ENCODE results near the gene BRS3.
"Not testable (repeated sequence)": the region's sequence is repeated elsewhere in the genome, so short reads cannot be mapped to it uniquely, and the experiment has no call there.

BRS3 gene

GRCh38 chrX:136487647-136488046 is at the start of gene BRS3:
Gene BRS3, plus strand, starts transcription at chrX:136487947. Its CDS starts 168 bp downstream, at chrX:136488115.
- DNase-seq, result no peak

DNA sequence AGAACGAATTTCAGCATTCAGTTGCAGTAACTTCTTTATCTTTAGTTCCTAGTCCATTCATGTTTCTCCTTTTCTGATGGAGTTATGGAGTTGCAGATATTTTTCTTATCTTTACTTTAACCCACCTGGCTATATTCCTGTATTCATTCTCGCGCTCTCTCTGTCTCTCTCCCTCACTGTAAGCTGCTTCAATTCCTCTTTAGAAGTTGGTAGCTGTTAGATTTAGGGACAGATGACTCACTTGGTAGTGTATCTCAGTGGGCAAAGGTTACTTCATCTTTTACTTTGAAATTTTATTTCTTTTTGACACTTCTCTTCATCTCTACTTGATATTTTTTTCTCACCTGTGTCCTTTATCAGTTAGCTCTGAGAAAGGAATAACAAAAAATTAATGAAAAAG is 49.6 kb upstream of the BRS3 start:
- no peak for DNase-seq

DNA sequence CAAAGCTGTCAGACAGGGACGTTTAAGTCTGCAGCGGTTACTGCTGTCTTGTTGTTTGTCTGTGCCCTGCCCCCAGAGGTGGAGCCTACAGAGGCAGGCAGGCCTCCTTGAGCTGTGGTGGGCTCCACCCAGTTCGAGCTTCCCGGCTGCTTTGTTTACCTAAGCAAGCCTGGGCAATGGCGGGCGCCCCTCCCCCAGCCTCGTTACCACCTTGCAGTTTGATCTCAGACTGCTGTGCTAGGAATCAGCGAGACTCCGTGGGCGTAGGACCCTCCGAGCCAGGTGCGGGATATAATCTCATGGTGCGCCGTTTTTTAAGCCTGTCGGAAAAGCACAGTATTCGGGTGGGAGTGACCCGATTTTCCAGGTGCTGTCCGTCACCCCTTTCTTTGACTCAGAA is 42.1 kb upstream of the BRS3 start:
- not testable (repeated sequence) for DNase-seq

- DNase-seq, result no peak
Observed at GRCh38 chrX:136446208-136446607, 41.5 kb upstream of the BRS3 start.

- no peak for DNase-seq
Observed at GRCh38 chrX:136447308-136447707, 40.4 kb upstream of the BRS3 start.

DNA sequence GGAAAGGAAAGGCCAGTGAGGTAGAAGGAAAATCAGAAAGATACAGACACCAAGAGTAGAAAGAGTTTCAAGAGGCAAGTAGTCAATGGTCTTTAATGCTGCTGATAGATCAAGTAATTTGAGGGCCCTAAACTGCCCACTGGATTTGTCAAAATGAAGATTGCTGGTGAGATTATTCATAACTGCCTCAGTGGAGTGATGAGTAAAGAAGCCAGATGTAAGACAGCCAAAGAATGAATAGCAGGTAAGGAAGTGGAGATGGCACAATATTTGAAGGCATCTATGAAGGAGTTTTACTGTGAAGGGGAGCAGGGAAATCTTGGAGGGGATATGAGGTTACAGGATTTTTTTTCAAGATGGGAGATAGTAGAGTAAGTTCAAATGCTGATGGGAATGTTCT is 39.8 kb upstream of the BRS3 start:
- DNase-seq, result no peak

GRCh38 chrX:136450050-136450830 is 37.5 kb upstream of the BRS3 start:
- no peak for DNase-seq

GRCh38 chrX:136452614-136453013 is 35.1 kb upstream of the BRS3 start:
- no peak for DNase-seq

GRCh38 chrX:136453114-136453513 is 34.6 kb upstream of the BRS3 start:
- DNase-seq, result no peak

- no peak for DNase-seq
Observed at GRCh38 chrX:136453771-136454170, 34.0 kb upstream of the BRS3 start.

GRCh38 chrX:136456133-136456532 is 31.6 kb upstream of the BRS3 start:
- no peak for DNase-seq

GRCh38 chrX:136457303-136457917 is 30.3 kb upstream of the BRS3 start:
- no peak for DNase-seq

GRCh38 chrX:136464589-136464988 is 23.2 kb upstream of the BRS3 start:
- no peak for DNase-seq

DNA sequence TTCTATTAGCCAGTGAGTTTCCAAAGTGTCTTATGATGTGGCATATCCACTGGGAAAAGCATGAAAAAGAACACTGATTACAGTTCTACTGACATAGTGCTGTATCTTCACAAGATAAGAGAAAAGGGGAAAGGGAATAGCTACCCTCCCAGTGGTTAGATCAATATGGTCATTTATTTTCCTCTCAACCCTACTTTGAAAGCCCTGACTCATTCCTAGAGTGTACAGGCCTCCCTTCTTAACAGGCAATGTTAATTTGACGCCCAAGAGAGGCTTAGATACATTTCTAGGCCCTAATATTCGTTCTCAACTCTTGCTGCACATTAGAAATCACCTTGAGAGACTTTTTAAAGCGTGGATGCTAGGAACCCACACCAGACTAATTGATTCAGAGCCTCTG is 20.4 kb upstream of the BRS3 start:
- DNase-seq, result no peak

DNA sequence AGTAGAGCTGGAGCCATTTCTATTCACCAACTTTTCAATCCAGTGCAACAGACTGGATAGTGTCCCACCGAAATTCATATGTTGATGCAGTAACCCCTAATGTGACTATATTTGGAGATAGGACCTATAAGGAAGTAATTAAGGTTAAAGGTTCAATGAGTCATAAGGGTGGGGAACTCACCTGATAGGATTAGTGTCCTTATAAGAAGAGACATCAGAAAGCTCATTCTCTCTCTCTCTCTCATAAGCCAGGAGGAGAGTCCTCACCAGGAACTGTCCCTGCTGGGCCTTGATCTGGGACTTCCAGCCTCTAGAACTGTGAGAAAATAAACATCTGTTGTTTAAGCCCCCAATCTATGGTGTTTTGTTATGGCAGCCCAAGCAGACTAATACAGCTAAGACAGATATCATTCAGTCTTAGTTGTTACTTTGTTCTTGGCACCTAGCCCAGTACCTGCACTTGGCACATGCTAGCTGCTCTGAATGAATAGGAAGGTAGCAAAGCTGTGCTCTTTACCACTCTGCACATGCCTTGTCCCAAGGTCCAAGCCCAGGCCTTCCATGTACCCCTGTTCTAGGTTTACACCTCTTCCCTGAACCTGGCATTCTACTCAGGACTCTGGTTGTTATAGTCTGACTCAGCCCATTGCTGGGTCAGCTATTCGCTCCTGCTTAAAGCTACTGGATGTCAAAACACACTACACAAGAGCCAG is 19.2 kb upstream of the BRS3 start:
- no peak for DNase-seq

GRCh38 chrX:136473663-136474062 is 14.1 kb upstream of the BRS3 start:
- DNase-seq, result no peak

- no peak for DNase-seq
Observed at GRCh38 chrX:136475236-136475635, 12.5 kb upstream of the BRS3 start.

DNA sequence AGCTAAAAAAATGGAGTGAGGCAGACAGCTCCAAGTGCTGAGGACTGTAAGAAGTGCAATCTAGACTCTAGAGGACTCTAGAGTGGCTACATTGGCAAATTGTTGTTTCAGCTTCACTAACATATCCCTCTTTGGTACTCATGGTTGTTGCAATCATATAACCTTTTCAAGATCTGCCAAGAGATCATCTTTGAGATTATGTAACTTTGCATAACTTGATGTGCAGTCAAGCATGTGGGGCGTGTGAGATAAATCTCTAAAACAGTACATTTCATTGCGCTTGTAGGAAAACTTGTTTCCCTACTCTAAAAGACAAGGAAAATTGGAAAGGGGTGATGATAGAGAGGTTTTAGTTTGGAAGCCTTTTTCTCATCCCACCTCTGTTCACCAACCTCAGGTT is 11.2 kb upstream of the BRS3 start:
- DNase-seq, result no peak

- no peak for DNase-seq
Observed at GRCh38 chrX:136477026-136477425, 10.7 kb upstream of the BRS3 start.

GRCh38 chrX:136480383-136480782 is 7.4 kb upstream of the BRS3 start:
- DNase-seq, result no peak

DNA sequence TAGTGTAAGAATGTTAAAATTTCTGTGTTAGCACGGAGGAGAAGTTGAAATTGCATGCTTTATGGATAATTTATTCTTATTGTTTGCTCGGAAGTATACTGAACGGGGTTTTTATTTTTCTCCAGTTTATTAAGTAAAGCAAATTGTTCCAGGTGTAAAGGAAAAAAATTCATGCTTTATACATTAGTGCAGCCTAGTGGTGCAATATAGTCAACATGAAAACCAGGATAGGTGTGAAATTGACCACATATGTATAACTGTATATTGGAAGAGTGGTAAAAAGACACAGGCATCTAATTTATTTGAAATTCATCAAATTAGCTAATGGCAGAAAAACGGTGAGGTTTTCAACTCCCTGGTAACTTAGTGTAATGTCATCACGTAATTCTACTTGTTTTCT is 959 bp downstream of the BRS3 start:
- no peak for DNase-seq

- DNase-seq, result no peak
Observed at GRCh38 chrX:136491832-136492231, 4.1 kb downstream of the BRS3 start.

DNA sequence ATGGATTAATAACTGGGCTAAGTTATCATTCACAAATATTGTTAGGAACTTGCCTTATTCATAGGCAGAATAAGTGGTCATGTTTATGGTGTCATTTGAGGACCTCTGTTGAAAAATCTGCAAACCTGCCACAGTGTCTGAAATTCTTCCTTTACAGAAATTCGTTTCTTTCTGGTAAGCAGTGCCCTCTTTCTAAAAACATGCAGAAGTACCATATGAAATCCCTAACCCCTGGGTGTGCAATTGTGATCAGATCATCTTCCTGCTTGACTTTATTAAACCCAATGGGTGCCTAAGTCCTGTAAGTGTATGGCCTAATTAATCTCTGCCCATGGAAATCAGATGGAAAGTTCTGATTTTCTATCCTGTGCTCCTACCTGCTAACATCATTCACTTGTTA is 5.3 kb downstream of the BRS3 start:
- no peak for DNase-seq

- DNase-seq, result no peak
Observed at GRCh38 chrX:136495043-136495442, 7.3 kb downstream of the BRS3 start.
